Stimulated activated CD8-positive, alpha-beta memory T cell treated with anti-CD3 and anti-CD28 coated beads, Interleukin-15, amount 100 ng/mL, for 4 hours (primary cell): ENCODE measurements around the gene TFEB.

ENCODE experiments used
- DNase-seq, 2 donors: peaks; one replicate each; pipeline ENCODE4 v3.0.0-alpha.2; 2020; ENCODE audit warnings: low read depth in 2 of 2

TFEB gene

GRCh38 chr6:41653691-41654090 lies 81.7 kb downstream of the TFEB start:
- no peak for DNase-seq

GRCh38 chr6:41652866-41653652 lies 82.3 kb downstream of the TFEB start:
- DNase-seq: no peak

DNA sequence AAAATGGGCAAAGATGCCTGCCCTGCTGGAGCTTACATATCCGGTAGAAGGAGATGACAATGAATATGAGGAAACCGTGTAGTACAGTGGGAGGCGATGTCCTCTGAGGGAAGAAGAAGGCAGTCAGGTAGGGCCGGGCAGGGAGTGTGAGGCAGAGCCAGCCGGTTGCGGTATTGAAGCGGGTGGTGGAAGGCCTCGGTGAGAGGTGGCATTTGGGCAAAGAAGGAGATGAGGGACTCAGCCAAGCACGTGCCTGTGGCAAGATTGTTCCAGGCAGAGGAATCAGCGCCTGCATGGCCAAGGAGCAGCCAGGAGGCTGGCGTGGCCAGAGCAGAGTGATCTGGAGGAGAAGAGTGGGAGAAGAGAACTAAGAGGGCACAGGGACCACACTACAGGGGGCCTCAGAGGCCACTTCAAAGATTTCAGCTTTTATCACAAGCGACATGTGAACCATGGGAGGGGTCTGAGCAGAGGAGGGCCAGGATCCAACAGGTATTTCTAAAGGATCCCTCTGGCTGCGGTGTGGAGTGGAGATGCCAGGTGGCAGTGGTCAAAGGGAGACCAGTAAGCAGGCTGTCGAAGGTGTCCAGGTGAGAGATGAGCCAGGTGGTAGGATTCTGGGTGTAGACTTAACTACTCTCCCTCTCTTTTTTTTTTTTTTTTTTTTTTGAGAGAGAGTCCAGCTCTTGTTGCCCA lies 83.3 kb downstream of the TFEB start:
- no peak for DNase-seq

GRCh38 chr6:41651246-41651961 lies 84.0 kb downstream of the TFEB start:
- DNase-seq: no peak

DNA sequence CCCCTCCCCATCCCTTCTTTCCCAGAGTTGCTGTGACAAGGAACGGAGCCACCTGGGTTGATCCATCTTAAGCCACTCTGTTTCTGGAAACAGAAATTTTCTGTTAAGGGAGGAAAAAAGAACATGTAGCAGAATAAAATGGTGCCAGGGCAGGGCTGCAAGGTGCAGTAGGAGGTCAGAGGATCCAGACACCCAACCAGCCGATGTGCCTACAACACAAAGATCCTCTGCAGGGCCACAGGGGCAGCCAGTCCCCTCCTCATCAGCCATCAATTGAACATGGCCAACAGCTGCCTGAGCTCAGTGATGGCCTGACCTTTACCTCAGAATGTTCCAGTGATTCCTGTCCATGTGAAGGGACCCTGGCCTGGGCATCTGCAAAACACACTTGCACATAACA lies 85.3 kb downstream of the TFEB start:
- DNase-seq: no peak

DNA sequence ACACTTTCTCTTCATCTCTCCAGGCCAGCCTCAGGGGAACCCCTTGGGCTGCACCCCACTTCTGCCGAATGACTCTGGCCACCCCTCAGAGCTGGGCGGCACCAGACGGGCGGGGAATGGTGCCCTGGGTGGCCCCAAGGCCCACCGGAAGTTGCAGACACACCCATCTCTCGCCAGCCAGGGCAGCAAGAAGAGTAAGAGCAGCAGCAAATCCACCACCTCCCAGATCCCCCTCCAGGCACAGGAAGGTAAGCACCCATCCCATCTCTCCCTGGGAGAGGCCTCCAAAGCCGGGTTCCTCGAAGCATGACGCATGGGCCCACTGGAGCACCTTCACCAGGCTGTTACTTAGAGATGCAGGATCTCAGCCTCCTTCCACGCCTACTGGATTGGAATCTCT lies 85.8 kb downstream of the TFEB start:
- no peak for DNase-seq

- DNase-seq: no peak
Observed at GRCh38 chr6:41648921-41649320, 86.5 kb downstream of the TFEB start.

DNA sequence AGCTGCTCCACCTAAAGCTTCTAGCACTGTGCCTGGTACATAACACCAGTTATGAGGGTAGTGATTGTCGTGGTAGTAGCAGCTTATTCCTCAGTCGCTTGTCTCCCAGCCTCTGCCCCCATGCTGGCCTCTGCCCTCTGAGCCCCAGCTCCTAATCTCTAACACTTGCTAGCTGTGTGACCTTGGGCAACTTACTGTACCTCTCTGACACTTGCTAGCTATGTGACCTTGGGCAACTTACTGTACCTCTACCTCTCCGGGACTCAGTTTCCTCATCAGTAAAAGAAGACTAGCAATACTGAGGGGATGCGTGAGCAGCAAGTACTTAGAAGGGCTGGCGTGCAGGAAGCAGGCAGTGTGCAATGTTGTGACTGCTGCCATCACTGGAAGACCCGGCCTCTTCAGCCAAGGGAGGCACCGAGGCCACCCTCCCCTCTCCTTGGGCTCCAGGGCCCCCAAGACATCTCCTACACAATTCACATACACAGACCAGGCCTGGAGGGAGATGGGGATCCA lies 87.3 kb downstream of the TFEB start:
- no peak for DNase-seq

- no peak for DNase-seq
Observed at GRCh38 chr6:41647061-41647511, 88.3 kb downstream of the TFEB start.

GRCh38 chr6:41646026-41646795 lies 89.2 kb downstream of the TFEB start:
- DNase-seq: no peak

GRCh38 chr6:41645007-41645618 lies 90.3 kb downstream of the TFEB start:
- no peak for DNase-seq

- DNase-seq: no peak
Observed at GRCh38 chr6:41644297-41644879, 91.0 kb downstream of the TFEB start.

- no peak for DNase-seq
Observed at GRCh38 chr6:41643899-41644269, 91.5 kb downstream of the TFEB start.

GRCh38 chr6:41642960-41643898 lies 92.2 kb downstream of the TFEB start:
- DNase-seq: no peak

- no peak for DNase-seq
Observed at GRCh38 chr6:41642090-41642959, 93.1 kb downstream of the TFEB start.

DNA sequence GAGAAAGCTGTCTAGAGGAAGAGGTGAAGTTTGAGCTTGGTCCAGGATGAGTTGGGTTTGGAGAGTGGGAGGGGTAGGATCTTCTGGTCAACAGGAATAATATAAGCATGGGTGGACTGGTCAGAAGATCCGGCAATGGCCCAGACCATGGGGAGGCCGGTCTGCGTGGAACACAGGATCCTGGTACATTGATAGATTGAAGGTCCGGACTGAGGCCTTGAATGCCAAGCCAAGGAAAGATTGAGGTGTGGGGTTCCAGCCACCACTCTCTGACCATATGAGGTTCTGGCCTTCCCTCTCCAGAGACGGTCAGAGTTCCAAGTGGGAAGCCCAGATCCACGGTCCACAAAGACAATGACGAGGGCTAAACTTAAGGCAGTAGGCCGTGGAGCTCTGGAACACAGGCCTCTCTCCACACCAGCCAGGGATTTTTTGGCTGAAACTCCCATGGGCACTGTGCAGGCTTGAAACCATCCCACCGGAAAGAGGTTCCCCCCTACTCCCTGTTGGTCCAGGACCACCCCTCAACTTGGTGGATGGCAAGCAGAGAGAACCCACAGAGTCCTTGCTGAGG lies 94.0 kb downstream of the TFEB start:
- DNase-seq: no peak

- DNase-seq: no peak
Observed at GRCh38 chr6:41640426-41640825, 95.0 kb downstream of the TFEB start.

- DNase-seq: no peak
Observed at GRCh38 chr6:41639809-41640371, 95.5 kb downstream of the TFEB start.
